ENCODE results near the gene IGDCC3.

Gene IGDCC3

GRCh38 chr15:65377976-65378366 lies at the start of gene IGDCC3:
IGDCC3 (minus strand) TSS chr15:65378002; CDS start chr15:65377788, 214 bp downstream.
- no peak for DNase-seq

DNA sequence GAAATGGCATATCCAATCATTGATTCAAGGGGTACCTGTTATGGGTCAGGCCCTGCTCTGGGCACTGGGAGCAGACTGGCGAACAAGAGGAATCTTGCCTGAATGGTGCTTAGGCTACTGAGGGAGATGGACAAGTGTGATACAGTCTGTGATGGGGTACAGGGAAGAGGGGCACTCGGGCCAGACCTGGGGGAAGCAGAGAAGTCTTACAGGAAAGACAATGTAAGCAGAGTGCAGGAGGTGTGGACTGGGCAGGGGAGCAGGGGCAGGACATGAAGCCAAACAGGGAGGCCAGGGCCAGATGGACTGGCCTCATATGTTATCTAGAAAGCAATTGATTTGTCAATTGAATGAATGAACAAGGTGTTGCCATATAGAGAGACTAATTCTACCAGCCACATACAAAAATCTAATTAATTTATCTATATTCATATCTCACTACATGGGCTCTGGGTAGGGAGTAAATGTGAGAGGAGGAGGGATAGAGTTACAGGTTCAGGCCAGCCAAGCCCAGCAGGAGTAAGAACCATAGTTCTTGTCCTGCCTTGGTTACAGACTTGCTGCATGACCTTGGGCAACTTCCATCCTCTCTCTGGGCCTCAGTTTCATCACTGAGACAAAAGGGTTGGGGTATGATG lies 48.5 kb upstream of the IGDCC3 start:
- DNase-seq, result no peak

DNA sequence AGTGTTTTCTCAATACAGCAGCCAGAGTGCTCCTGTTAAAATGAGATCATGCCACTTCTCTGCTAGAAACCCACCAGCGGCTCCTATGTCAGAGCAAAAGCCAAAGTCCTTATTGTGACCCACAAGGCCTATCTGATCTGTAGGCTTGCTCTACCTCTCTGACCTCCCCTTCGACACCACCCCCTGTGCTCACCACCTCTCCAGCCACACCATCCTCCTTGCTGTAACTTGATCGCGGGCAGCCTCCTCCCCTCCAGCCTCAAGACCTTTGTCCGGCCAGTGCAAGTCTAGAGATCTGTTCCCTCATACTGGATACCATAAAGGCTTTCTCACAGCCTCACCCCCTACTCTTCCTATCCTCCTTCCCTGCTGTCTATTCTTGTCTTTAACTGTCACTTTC lies 46.9 kb upstream of the IGDCC3 start:
- DNase-seq, result no peak

DNA sequence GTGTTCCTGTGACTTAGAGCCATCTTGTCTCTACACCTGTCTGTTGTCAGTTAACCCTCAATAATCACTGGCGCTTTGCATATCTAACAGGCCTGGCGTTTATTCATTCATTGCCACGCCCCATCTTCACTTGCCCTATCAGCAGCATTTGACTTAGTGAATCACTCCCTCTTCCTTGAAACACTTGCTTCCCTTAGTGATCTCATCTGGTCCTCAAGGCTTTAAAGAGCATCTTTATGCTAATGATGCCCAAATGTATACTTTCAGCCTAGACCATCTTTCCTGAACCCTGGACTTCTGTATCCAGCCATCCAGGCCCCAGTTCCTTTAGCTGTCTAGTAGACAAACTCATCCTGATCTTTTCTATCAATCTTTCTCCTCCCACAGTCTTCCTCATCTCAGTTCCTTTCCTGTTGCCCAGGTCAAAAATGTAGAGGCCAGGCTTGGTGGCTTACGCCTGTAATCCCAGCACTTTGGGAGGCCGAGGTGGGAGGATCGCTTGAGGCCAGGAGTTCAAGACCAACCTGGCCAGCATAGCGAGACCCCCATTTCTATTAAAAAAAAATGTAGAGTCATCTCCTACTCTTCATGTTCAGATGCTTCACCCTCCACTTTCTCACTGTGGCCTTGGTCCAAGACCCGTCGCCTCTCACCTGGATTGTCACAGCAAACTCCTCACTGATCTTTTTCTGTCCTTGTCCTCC lies 46.3 kb upstream of the IGDCC3 start:
- peak; percentile 46 for DNase-seq

- no peak for DNase-seq
These were observed 45.6 kb upstream of the IGDCC3 start for GRCh38 chr15:65423150-65423975.

DNA sequence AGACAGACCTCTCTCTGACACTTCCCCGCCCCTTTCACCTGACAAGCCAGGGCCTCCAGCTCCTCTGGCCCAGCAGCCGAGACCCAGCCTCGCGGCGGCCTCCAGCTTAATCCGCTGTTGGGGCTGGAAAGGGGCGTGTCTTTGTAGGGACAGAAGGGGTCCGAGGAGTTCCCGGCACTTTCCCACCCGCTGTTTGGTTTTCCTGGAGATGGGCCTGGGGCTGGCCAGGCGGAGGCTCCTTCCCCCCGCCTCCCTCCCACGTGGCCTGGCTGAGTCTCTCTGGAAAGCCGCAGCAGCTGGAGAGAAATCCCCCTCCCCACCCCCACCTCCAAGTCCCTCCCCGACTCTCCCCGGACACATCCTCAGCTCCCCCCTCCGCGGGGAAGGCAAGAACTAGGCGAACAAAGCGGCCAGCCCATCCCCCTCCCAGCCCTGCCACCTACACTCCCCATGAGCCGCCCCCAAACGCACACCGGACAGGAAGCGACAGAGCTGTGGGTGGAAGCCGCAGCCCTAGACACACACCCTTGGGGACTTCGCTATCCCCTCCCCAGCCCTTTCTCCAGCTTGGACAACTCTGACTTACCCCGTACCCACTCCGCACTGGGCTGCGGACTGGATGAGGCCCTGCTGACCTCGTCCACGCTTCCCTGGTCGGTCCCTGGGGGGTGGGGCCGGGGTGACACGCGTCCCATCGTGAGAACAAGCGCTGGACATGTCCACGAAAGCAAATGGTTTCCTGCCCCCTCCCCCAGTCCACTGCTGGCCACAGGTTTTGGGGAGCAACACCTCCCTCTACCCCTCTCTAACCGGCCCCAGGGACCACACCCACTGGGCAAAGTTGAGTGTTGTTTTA lies 43.8 kb upstream of the IGDCC3 start:
- DNase-seq, result peak; percentile 57

GRCh38 chr15:65420975-65421359 lies 43.2 kb upstream of the IGDCC3 start:
- DNase-seq, result no peak

GRCh38 chr15:65418596-65418995 lies 40.8 kb upstream of the IGDCC3 start:
- no peak for DNase-seq

DNA sequence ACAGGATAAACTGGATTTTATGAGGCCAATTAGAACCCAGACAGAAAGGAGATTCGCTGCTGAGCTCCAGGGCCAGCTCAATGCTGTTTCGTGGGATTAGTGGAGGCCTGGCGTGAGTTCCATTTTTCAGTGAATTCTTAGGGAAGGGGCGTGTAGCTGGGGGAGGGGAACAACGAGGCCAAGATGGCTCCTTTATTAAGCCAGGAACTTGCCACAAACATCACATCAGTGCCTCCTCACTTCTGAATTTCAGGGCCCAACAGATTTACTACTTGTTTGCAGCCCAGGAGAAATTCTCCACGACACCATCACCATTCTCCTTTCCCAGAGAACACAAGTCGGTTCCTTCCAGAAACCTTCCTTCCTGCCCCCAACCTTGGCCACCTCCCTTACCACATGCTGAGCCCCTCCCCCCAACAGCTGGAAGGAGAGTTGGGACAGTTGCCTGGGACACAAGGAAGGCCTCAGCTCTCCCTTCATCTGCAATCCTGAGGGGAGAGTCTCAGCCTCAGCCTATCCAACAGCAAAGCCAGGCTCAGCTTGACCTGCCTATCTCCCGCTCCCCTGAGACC lies 39.1 kb upstream of the IGDCC3 start:
- DNase-seq, result no peak

DNA sequence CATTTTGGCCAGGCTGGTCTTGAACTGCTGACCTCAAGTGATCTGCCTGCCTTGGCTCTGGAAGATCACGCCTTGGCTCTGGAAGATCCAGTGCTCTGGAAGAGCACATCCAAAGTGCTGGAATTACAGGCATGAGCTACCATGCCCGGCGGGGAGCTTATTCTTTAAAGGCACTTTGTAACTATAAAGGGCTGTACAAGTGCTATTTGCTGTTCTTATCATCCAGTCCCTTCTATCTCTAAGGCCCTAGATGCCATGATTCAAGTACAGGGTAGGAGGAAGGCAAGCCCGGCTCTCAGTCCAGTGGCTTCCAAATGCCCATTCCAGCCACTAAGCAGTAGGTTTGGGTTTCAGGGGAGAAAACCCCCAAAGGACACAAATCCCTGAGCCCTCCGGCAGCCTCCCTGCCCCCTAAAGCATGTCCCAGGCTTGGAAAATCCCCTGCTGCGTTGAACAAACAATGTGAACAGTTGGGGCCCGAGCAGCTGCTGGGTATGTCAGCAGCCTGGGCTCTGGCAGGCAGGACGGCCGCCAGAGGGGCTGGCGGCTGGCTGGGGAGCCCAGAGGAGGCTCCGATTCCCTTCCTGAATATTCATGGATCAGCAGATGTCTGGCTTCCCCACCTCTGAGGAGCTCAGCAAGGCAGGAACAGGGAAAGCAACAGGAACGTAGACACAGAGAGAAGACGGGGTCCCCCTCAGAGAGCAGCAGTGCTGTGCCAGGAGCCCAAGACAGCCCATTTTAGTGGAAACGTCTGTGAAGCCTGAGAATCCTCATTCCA lies 37.2 kb upstream of the IGDCC3 start:
- peak; percentile 26 for DNase-seq

GRCh38 chr15:65413760-65414144 lies 36.0 kb upstream of the IGDCC3 start:
- no peak for DNase-seq

GRCh38 chr15:65413051-65413759 lies 35.4 kb upstream of the IGDCC3 start:
- DNase-seq, result no peak

GRCh38 chr15:65412556-65412955 lies 34.8 kb upstream of the IGDCC3 start:
- DNase-seq, result no peak

DNA sequence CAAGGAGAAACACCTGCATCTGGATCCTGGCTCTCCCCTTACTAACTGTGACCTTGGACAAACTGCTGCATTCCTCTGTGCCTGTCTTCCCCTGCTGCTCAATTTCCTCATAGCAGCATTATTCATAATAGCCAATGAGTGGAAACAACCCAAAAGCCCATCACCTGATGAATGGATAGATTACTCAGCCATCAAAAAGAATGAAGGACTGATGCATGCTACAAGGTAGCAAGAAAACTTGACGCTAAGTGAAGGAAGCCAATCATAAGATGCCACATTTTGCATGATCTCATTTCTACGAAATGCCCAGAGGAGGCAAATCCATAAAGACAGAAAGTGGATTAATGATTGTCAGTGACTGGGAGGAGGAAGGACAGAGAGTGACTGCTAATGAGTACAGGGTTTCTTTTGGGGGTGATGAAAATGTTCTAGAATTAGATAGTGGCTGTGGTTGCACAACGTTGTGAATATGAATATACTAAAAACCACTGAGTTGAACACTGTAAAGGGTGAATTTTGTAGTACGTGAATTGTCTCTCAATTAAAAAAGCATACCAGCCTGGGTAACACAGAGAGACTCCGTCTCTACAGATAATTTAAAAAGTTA lies 33.8 kb upstream of the IGDCC3 start:
- no peak for DNase-seq

- DNase-seq, result no peak
These were observed 33.2 kb upstream of the IGDCC3 start for GRCh38 chr15:65410972-65411371.

DNA sequence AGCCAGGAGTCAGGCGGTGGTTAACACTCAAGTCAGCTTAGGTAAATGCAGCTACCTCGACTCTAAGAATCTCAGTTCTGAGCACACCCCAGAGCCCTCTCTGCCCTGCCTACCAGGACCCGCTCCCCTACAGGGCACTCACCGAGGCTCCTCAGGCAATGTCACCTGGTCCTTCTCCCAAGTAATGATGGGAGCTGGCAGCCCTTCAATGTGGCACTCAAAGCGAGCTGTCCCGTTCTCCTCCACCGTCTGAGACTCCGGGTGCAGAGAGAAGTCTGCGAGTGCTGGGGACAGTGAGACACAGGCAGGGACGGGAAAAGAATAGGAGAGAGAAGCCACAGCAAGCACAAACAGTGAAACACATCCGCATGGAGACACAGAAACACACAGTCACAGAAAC lies 32.2 kb upstream of the IGDCC3 start:
- DNase-seq, result no peak

DNA sequence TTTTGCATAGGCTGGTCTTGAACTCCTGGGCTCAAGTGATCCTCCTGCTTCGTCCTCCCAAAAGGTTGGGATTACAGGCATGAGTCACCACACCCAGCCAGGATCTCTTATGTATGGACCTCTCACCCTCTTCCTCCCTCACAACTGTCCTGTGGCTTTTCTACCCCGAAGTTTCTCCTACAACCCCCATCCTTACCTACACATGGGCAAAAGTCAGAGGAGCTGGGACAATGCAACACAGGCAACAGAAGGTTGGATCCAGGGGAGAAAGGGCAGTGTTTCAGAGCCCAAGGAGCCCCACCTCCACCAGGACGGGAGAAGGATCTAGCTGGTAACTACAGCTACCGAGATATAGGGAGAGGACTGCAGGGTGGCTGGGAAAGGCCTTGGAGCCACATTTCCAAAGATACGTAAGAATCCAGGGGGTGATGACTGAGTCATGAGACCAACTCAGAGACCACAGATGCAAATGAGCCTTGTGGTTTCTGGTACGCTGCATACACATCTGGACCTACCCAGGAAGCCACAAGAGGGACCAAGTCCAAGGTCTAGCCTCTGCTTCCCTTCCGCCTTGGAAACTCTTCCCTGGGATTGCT lies 31.3 kb upstream of the IGDCC3 start:
- DNase-seq, result peak; percentile 96

DNA sequence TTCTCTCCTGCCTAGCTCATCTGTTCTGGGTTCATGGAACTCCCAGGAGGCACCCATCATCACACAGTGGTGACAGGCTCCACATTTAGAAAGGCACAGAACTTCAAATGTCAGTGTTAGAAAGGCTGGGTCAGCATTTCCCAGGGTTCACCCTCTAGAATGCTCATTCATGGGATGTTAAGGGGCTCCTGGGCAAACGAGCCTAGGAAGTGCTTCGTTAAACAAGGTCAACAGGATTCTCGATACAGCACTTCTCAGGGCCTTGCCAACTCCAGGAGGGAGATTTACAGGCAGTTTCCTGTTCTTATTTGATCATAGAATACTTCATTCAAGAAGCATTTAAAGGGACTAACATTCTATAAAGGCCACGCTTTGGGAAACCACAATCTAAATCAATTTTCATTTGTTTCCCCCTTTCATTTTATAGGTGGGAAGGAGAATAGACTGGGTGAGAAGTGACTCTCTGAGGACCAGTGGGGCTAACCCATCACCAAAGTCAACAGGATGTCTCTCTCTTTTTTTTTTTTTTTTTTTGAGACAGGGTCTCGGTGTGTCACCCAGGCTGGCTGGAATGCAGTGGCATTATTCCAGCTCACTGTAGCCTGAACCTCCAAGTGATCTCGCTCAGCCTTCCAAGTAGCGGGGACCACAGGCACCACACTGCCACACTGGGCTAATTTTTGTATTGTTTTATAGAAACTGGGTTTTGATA lies 30.7 kb upstream of the IGDCC3 start:
- DNase-seq, result no peak

GRCh38 chr15:65406424-65407000 lies 28.7 kb upstream of the IGDCC3 start:
- no peak for DNase-seq

Data from EL (cell line).